Progenitor cell of endocrine pancreas (in vitro differentiated cells): ENCODE data around the gene KCNK17. TPM values are rescaled to one million over a fixed set of nuclear protein-coding genes. Genes with fewer than 3 reads are reported as not detected.

Experiments
- DNase-seq: peaks from one replicate; pipeline ENCODE4 v3.0.0; 2021; ENCODE audit warnings: low spot score; ENCODE audit not compliant: unreplicated experiment
- H3K27ac Mint-ChIP-seq: 2 replicates; pipeline ENCODE4 v1.8.0; 2021; ENCODE audit warnings: mild to moderate bottlenecking, moderate library complexity, mixed read lengths
- H3K27me3 Mint-ChIP-seq: 2 replicates; pipeline ENCODE4 v1.8.0; 2021; ENCODE audit warnings: mixed read lengths
- H3K36me3 Mint-ChIP-seq: 2 replicates; pipeline ENCODE4 v1.8.0; 2022; ENCODE audit warnings: mixed read lengths; ENCODE audit not compliant: insufficient read depth
- H3K4me1 Mint-ChIP-seq: 2 replicates; pipeline ENCODE4 v1.8.0; 2021; ENCODE audit warnings: low read depth, mixed read lengths
- H3K4me3 Mint-ChIP-seq: 2 replicates; pipeline ENCODE4 v1.8.0; 2021; ENCODE audit warnings: low read depth, mild to moderate bottlenecking, moderate library complexity, mixed read lengths
- H3K9me3 Mint-ChIP-seq: 2 replicates; pipeline ENCODE4 v1.8.0; 2021; ENCODE audit warnings: low read depth, mixed read lengths
- CTCF ChIP-seq: fragments of 200-600 bp; sonication (generic); IDR thresholded peaks from one replicate; pipeline ENCODE4 v1.5.0; 2021; ENCODE audit warnings: antibody characterized with exemption, mild to moderate bottlenecking; ENCODE audit not compliant: unreplicated experiment
- total RNA-seq: library from RNA; stranded (reverse); gene quantifications from 2 replicates; pipeline ENCODE4 v1.2.1, GENCODE V29; 2021

Gene KCNK17
- total RNA-seq, 1 donor from 2014 or later: 11.2 TPM

GRCh38 chr6:39357998-39358686 lies 43.9 kb upstream of the KCNK17 start:
- Mint-ChIP-seq H3K27me3 (no peaks in the 10 kb centered on the region), H3K4me1 (no peaks in the 10 kb centered on the region)

GRCh38 chr6:39353698-39354315 lies 39.6 kb upstream of the KCNK17 start:
- no peaks in the 10 kb centered on the region for H3K9me3 Mint-ChIP-seq
- TF ChIP-seq CTCF: no peak
- no peak overlapping the region for H3K4me3 Mint-ChIP-seq
- H3K27ac Mint-ChIP-seq: no peak overlapping the region
- H3K4me1 Mint-ChIP-seq: no peaks in the 10 kb centered on the region
- DNase-seq: no peak
- H3K36me3 Mint-ChIP-seq: no peaks in the 10 kb centered on the region
- peaks cover 4% of the 10 kb centered on the region for H3K27me3 Mint-ChIP-seq

More at GRCh38 chr6:39357998-39358686, 43.9 kb upstream of the KCNK17 start:
- Mint-ChIP-seq H3K36me3 (no peaks in the 10 kb centered on the region), H3K27ac (no peak overlapping the region), H3K4me3 (no peak overlapping the region), H3K9me3 (no peaks in the 10 kb centered on the region)
- no peak for TF ChIP-seq CTCF
- DNase-seq: no peak

GRCh38 chr6:39350723-39351505 lies 36.7 kb upstream of the KCNK17 start:
- H3K4me3 Mint-ChIP-seq: no peak overlapping the region
- H3K27ac Mint-ChIP-seq: no peak overlapping the region
- H3K36me3 Mint-ChIP-seq: no peaks in the 10 kb centered on the region
- no peak for DNase-seq
- H3K9me3 Mint-ChIP-seq: no peaks in the 10 kb centered on the region
- peaks cover 9% of the 10 kb centered on the region for H3K27me3 Mint-ChIP-seq
- no peak for TF ChIP-seq CTCF
- no peaks in the 10 kb centered on the region for H3K4me1 Mint-ChIP-seq

- Mint-ChIP-seq H3K4me1 (no peaks in the 10 kb centered on the region), H3K4me3 (no peak overlapping the region), H3K27ac (no peak overlapping the region), H3K27me3 (peaks cover 9% of the 10 kb centered on the region), H3K36me3 (no peaks in the 10 kb centered on the region), H3K9me3 (no peaks in the 10 kb centered on the region)
- TF ChIP-seq CTCF: no peak
- DNase-seq: no peak
Measured at GRCh38 chr6:39348740-39349139, 34.5 kb upstream of the KCNK17 start.

GRCh38 chr6:39347906-39348585 lies 33.8 kb upstream of the KCNK17 start:
- H3K9me3 Mint-ChIP-seq: no peaks in the 10 kb centered on the region
- TF ChIP-seq CTCF: peak; percentile 92
- H3K4me1 Mint-ChIP-seq: no peaks in the 10 kb centered on the region
- peak overlapping the region; percentile 54 for H3K27ac Mint-ChIP-seq
- H3K27me3 Mint-ChIP-seq: peaks cover 9% of the 10 kb centered on the region
- peak; percentile 63 for DNase-seq
- H3K36me3 Mint-ChIP-seq: no peaks in the 10 kb centered on the region
- no peak overlapping the region for H3K4me3 Mint-ChIP-seq
